HG03342 (cell line): Measurements from ENCODE around the gene MEIS2.
"Not testable (repeated sequence)": the region's sequence is repeated elsewhere in the genome, so short reads cannot be mapped to it uniquely, and the experiment has no call there.

Source experiments
- ATAC-seq: cut with Tn5 transposase; IDR thresholded peaks from one replicate; pipeline ENCODE4 v1.9.1; 2021; ENCODE audit warnings: mild to moderate bottlenecking, moderate library complexity; ENCODE audit not compliant: unreplicated experiment

MEIS2 gene

DNA sequence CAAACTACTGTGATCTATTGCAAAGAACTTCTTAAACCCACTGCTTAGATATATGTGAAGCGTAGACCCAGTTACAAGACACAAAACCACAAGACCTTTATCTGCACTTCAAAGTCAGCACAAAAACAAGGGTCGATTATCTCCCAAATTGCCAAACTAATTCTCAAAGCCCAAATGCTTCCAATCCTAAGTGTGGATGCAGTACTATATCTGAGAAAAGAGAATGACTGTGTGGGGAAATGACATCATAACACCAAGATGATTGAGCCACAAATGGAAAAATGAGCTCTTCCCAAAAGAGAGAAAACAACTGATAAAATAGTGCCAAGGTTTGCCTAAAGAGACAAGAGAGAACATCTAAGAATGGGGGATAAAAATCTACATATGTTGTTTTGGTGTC, 86.2 kb downstream of the MEIS2 start:
- no peak for ATAC-seq

DNA sequence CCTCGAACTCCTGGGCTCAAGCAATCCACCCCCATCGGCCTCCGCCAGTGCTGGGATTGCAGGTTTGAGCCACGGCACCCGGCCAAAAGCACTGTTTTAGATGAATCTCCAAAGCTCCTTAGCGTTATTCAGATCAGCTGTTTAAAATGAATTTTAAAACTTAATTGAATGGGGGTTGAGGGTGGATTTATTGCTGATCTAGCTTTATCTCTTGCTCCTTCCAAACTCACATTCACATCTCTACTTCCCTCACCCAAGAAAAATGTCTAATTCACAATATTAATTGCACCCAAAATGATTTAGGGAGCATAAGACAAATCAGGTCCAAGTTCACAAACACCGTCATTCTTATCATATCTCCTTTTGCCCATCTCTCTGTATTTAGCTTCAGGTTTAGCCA, 89.8 kb downstream of the MEIS2 start:
- no peak for ATAC-seq

DNA sequence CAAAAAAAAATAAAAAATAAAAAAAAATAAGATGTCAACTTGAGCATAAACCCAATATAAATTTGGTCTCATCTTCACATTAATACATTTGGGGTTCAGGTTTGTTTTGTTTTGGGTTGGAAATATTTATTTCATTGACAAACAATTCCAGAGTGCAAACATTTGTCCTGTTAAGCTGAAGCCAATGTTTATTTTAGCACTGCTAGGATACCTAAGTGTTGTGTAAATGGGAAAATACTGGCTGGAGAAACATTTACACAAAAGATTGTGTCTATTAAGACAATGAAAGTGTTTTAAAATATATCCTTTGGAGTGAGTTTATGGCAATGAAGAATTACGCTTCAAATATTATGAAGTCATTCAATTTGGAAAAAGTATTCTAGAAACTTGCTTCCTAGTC, 91.1 kb downstream of the MEIS2 start:
- ATAC-seq = no peak

DNA sequence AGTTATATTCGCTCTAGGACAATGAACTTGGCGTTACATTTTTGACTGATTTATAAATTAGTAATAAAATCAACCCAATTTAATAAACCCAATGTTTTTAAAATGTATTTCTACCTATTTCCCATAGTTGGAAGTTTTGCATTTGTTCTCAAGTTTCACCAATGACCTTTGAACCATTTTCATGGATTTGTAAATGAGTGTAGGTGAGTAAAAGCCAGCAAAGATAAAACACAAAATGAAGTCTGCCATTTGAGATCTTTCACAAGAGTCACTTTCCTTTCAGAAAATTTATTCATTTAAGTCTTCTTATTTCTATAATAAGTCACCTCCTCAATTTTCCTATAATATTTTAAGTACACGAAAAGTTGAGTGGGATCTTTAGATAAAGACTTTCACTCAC, 92.1 kb downstream of the MEIS2 start:
- ATAC-seq = no peak

DNA sequence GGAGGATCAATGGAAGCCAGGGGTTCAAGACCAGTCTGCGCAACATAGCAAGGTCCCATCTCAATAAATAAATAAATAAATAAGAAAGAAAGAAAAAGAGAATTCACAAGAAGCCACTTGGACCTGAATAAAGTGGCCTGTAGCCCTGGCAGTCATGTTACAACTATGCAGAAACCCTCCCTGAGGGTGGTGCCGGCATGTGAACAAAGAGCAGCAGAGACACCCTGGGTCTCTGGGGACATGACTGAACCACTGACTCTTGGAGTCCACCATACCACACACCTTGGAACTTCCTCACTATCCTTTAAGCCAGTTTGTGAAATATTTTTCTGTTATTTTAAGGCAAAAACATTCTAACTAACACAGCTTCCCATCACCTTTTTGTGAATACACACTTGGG, 93.0 kb downstream of the MEIS2 start:
- no peak for ATAC-seq

DNA sequence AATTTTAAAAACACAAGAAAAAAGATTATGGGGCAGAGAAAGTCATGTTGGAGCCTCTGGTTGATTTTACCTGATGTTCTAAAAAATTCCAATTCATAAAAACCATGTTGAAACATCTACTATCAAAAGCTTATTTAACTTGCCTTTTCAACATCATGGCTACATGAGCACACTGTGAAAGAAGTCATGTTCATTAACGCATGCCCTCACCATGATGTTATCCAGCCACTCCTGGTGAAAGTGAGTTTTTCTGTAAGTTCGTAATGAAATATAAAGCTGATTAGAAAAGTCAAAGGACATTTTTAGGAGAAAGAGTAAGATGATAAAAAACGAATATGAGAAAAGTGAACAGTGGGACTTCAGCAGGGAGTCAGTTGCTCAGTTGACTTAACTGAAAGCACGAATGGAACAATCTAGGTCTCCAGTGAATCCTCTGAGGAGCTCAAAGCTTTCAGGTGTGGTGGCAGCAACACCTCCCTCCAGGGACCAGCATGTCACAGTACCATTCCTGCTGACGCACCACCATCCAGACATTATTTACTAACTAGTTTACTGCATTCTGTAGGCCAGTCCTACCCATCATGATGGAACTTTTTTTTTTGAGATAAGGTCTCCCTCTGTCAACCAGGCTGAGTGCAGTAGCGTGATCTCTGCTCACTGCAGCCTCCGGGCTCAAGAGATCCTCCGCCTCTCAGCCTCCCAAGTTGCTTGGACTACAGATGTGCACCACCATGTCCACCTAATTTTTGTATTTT, 95.2 kb downstream of the MEIS2 start:
- no peak for ATAC-seq

DNA sequence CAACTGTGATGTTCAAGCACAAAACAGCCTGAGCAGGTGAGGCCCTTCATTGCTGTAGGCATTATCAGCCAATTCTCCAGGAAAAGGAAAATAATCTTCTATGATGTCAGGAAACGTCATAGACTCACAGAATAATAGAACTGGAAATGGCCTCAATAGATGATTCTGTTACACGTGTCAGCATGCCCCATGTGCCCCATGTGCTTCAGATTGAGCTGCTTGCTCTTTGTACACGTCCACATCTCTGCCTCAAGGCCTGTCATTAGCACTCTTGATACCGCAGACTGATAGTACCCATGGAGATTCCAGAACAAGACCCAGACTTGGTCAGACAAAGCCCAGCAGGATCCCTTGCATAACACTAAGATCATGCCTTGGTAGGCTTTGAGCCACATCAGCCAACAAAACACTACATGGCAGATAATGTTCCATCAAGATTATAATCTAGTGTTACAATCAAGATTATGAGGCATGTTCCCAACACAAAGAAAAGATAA, 95.9 kb downstream of the MEIS2 start:
- ATAC-seq = no peak

DNA sequence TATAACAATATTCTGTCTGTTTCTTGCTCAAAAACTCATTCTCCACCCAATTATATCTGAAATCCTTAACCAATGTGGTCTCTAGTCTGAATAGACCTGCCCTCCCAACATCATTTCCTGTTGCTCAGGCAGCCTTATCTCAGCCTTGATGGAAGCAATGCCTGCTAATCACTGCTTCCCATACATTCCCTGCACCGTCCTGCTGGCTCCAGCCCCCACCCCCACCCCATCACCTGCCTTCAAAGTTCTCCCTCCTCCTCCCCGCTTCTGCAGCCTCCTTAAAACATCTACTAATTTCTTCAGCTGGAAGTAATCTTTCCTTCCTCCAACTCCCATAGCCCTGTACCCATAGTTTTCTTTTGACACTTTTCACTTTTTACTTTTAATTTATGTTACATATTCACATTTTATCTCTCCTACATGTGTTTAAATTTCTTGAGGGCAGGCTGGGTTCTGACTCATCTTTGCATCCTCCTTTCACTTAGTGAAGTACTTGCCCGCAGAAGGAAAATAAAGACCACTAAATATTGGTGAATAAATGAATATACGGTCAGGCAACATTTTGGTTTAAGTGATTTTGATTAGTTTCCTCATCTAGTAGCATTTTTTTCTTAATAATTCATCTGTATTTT, 98.2 kb downstream of the MEIS2 start:
- no peak for ATAC-seq

DNA sequence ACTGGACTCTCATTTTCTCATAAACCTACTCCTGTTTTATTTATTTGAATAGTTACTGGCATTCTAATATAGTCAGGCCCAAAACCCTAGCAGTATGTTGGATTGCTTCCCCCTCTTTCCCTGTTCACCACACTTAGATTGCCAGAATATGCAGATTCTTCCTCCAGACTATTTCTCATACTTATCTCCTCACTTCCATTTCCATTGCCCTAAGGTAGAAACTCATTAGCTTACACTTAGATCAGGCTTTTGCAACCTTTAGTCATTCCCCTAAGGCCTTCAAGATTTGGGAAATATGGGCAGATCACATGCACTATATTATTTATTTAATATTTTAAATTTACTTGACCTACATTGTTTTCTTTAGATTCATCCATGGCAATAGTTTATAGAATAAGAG, 98.9 kb downstream of the MEIS2 start:
- no peak for ATAC-seq

DNA sequence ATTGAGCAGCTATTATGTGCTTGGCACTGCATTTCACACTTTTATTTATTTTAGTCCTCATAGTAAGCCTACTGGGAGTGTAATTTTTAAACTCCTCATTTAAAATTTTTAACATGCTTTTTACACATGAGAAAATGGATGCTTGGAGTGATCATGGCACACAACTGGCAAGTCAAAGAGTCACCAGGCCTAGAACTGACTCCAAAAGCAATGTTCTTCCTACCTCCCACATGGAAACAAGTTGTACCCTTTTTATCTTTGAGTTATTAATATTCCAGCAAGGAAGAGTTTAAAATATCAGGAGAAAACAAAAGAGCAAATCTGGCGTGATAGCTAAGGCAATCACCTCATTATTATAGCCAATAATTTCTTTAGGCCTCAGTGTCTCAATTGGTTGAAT, 100.6 kb downstream of the MEIS2 start:
- no peak for ATAC-seq

DNA sequence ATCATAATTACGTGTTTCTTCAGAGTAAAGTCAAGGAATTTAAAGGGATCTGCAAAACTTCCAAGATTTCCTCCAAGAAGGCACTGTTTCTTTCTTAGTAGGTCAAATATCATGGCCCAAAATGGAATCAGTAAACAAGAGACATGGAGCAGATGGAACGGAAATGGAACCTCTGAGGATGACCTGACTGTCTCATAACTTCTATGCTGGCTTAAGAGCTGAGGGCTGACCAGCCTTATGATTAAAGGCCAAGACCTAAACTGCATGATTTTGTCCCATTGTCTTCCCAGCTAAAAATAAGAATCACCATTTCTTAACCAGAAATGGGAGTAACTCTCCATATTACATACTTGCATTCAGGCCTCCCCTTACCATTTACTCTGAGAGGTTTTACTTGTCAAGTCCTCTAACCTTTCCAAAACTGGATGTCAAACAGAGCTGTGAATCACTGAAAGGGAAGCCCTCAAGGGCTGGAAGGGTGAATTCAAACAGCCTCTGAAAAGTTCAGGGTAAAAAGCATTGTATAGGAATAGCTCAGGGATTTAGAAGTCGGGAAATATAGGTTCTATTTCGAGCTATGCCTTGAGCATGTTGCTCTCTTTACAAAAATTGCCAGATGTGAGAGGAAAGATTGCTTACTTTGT, 103.7 kb downstream of the MEIS2 start:
- ATAC-seq = no peak

DNA sequence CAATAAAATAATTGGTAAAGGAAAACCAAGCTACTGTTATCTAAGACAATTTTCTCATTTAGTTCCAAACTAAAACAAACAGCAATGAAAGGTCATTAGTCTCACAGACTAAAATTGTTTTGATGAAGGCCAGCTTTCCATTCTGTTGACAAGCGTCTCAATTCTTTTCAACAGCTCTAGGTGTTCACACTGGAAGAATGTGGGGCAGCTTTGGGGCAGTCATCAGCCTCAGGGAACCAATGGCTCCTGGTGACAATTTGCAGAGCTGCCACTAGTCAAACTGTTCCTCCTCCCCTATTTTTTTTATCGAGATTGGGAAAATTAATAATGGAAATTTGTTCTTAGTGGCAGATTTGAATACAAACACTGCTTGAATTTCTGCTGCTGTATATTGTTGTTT, 104.2 kb downstream of the MEIS2 start:
- ATAC-seq = no peak

DNA sequence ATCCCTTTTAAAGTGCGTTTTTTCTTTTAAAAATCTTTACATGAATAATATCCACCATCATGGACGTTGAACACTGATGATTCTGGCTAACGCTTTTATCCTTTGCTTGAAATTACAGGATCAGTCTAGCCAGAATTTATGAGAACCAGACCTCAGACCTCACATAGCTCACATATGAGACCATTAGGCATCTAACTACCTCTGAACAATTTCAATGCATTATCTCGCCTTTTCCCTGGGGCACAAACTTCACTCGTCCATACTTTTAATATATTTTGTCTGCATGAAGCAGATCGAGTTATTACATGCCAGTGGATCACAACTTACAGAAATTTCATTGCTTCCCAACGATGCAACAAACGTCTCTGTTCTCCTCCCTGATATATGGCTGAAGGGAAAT, 105.6 kb downstream of the MEIS2 start:
- no peak for ATAC-seq

DNA sequence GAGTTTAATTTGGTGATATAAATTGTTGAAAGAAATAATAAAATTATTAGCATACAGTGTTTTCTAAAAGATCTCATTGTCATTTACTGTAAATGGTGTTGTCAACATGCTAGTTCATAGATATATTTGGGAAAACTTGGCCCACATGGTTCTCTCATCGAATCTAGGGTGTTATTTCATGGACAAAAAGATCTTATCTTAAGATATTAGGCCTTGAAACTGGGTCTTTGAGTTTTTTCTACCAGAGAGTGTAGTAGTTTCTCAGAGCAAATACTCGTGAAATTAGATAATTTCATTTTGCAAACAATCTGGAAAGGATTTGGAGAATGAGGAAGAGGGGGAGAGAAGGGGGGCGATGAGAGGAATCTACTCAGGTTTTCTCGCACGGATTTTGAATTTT, 107.9 kb downstream of the MEIS2 start:
- no peak for ATAC-seq

DNA sequence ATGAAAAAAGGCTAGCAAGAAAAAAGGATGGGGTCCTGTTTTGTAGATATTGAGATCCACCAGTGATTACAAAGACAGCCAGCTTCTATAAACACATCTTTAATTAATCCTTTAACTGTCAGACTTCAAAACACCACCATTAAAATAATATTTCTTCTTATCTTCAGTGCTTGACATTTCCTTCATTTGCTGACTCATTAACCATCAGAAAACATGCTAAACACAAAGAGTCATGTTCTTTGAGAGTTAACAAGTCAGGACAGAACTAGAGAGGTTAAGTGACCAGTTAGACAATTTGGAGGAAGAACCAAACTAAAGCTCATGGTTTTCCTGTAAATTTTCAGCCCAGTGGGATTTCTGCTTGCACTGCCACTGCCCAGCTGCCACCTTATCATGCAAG, 111.4 kb downstream of the MEIS2 start:
- no peak for ATAC-seq

DNA sequence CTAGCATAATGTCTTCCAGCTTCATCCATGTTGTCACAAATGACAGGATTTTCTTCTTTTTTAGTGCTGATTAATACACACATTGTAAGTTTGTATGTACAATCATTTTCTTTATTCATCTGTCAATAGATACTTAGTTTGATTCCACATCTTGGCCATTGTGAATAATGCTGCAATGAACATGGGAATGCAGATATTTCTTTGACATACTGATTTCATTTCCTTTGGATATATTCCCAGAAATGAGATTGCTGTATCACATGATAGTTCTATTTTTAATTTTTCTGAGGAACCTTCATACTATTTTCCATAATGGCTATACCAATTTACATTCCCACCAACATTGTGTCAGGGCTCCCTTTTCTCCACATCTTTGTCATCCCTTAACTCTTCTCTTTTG, 117.9 kb downstream of the MEIS2 start:
- no peak for ATAC-seq

DNA sequence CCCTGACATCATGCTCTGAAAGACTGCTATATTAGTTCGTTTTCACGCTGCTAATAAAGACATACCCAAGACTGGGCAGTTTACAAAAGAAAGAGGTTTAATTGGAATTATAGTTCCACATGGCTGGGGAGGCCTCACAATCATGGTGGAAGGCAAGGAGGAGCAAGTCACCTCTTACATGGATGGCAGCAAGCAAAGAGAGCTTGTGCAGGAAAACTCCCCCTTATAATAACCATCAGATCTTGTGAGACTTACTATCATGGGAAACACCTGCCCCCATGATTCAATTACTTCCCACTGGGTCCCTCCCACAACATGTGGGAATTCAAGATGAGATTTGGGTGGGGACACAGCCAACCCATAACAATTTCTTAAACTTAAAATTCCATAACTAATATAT, 120.1 kb downstream of the MEIS2 start:
- ATAC-seq = not testable (repeated sequence)

DNA sequence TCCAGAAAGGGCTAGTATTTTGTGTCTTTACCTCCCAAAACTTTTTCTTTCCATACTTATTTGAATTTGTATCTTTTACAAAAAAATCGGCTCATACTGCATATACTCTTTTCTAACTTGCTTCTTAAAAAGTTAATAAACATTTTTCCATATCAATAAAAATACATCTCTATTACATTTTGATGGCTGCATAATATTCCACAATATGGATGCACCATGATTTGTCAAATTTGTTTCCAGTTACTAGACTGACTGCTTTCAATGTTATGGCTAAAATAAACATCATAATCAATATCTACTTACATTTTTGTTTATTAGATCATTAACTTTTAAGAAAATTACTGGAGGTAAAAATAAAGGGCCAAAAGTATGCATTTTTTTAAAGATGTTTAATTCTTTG, 121.7 kb downstream of the MEIS2 start:
- no peak for ATAC-seq

DNA sequence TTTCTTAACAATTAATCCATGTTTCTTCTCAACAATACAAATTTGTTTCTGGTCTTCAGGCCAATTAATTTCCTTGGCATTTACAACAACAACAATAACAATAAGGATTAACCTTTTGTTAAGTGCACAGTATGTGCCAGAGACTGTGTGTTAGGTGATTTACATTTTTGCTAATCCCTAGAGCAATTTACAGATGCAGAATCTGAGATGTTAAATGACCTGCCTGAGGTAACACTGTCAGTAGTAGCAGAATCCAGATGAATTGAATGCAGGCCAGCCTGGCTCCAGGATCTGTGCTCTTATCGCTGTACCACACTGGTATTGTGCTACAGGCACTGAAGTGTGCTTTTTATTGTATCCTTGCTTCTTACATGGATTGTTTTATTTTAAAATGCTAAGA, 122.2 kb downstream of the MEIS2 start:
- no peak for ATAC-seq

DNA sequence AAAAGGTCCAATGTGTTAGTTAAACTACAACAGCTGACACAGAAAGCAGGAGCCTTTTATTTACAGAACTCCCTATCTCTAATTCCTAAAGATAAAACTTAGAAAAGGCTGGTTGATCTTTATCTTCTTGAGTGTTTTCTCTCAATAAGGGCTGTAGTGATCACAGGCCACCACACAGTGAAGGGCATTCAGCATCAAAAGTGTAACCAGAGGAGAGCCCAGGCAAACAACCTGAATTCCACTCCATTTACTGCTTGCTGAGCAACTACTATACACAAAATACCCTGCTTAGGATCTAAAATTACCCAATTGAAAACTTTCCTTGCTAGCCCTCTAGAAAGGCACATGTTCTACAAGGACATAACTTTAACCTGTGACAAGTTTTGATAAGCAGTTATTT, 122.7 kb downstream of the MEIS2 start:
- ATAC-seq = no peak

DNA sequence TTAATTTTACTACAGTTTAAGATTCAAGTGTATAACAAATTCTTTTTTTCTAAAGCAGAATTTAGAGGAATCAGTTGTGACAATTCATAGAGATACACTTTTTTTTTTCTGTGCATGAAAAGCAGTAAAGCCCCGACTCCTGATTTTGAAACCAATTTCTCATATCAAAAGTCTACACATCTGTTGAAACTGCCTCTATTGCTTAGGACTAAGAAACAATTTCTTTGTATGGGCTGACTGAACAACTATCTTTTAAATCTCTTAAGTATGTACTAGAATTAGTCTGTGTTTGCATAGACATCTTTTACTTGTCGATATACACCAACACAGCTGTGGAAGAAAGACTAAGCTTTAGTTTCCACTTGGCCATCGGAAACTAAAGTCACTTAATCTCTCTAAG, 127.6 kb downstream of the MEIS2 start:
- ATAC-seq = no peak

DNA sequence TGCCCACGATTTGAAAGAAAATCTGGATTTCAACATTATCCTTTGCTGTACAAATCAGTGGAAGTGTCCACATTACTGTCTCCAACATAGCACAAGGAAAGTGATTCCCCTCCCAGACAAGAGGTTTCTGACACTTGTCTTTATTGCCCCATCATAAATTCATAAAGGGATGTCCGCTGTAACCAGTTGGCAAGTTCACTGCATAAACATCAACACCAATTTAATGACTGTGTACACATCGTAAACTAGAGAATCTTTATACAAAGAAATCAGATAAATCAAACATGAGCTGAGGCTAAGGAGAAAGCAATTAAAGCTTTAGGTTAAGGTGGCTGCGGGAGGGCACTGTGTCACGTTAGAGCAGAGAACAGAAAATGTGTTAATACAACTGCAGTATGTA, 129.8 kb downstream of the MEIS2 start:
- ATAC-seq = no peak
